Measurements from ENCODE around the gene ADSL.

Gene ADSL

DNA sequence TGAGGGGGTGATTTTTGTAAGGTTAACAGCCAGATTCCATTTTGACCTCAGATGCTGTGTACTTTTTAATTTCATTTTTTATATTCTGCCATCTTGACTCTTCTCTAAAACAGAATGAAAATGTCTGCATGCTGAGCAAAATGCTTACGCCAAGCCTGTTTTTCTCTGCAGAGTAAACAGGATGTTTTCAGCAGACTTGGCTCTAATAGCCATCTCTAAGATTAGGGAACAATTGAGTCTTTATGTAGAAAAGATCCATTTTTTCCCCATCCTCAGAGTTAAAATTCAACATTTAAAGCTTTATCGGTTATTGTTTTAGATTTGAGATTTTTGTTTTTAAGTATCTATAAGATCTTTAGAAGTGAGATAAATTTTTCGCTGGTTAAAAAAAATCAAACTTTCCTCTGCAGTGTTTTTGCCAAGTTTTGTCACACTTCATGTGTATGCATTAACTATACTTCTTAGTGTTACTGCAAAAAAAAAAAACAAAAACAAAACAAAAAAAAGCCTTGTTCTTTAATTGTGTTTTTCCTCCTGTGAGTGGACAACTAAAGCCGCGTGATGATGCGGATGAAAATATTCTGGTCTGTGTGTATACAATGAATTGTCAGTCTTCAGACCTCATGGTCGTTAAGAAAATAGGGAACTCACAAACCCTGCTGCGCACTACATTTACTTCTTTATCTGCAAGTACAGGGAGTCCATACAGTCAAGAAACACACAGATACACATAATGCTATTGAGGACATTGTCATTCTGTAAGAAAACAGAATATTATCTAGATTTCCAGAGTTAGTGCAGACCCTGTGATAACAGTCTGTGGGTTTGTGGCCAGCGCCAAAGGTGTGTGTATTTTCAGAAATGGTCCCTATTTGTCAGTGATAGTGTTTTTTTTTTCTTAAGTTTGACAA is 17.5 kb upstream of the ADSL start:
- no peak for DNase-seq (ENCODE audit: low spot score)

DNA sequence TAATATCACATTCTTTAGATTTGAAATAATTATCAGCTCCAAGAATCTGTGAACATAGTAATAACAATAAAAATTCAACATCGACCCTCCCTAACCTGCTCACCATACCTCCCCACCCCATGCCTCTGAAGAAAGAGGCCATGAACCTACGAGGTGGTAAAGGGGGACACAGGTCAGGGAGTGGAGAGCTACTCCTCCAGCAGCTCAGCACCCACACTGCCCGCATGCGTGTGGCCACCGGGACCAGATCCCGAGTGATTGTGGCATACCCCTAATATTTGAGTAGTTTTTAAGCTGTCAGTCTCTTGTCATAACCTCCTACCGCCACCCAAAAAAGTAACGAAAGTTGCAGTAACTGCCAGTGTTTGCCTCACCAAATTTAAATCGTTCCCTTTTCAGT is 16.8 kb upstream of the ADSL start:
- no peak for DNase-seq (ENCODE audit: low spot score)

DNA sequence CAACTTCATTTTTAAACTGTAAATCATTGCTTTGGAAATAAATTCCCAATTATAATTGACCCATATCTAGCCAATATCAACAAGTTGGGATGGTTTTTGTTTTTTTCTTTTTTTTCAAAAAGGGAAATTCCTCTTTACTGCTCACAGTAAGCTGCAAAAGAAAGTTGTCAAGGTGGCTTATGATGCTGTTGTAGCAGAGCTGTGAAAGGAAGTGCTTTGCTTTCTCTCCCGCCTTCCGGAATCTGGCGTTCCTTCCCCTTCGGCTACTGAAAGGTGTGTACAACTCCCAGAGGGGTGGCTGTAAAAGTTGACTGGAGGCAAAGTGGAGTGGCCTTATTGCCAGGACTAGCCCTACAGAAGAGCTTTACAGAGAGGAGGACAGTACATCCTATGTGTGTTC is 16.2 kb upstream of the ADSL start:
- no peak for DNase-seq (ENCODE audit: low spot score)

- no peak for DNase-seq (ENCODE audit: low spot score)
These were observed 15.7 kb upstream of the ADSL start for GRCh38 chr22:40330615-40331014.

DNA sequence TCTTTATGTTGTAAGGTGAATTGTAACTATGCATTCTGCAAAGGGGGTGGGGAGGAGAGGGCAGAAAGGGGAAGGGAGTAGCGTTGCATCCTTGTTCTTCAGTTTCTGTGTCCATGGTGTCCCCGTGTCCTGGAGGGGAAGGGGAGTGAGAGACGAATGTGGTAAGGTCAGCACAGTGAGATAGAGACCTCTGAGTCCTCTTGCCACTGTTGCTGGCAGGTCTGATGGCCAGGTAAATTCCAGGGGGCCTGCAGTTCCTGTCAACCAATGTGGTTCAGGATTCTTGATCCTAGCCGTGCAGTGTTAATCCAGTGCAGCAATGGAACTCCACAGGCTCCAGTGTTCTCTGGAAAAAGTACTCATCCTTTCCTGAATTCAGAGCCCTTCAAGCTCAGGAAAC is 14.6 kb upstream of the ADSL start:
- DNase-seq (ENCODE audit: low spot score): no peak

DNA sequence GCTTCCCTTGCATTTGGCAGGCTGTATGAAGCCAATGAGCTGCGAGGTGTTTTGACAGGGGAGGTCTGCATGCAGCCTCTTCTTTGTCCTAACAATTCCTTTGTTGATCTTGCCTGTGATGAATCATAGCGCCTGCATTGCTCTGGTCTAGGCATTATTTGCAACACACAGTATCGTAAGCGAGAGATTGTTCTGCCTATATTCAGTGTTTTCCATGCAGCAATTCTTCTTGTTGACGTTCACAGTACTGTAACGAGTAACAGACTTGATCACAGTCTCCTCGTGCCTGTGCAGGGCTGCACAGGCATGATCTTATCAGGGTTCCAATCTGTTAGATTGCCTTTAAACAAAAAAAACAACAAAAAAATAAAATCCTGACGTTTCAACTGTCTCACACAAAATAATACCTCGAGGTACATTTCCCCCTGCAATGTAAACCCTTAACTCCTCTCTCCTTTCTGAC is 13.9 kb upstream of the ADSL start:
- no peak for DNase-seq (ENCODE audit: low spot score)

DNA sequence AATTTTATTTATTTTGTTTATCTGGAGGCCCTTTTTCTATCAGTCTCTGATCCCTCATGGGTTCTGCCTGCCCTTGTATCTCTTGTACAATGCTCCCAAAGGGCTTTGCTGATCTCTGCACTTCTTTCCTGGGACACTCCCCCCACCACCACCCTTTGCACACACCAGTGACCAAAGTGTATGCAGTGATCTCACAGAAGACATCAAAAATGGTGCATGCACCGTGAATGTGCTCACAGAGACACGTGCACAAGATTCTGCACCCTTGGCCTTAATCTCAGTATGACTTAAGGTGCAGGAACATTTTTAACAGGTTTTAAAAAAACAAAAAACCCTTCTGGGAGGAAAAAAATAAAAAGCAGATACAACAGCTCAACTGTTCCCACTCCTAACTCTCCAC is 12.2 kb upstream of the ADSL start:
- no peak for DNase-seq (ENCODE audit: low spot score)

GRCh38 chr22:40334899-40335298 is 11.4 kb upstream of the ADSL start:
- DNase-seq (ENCODE audit: low spot score): no peak

GRCh38 chr22:40335358-40335757 is 10.9 kb upstream of the ADSL start:
- DNase-seq (ENCODE audit: low spot score): no peak

DNA sequence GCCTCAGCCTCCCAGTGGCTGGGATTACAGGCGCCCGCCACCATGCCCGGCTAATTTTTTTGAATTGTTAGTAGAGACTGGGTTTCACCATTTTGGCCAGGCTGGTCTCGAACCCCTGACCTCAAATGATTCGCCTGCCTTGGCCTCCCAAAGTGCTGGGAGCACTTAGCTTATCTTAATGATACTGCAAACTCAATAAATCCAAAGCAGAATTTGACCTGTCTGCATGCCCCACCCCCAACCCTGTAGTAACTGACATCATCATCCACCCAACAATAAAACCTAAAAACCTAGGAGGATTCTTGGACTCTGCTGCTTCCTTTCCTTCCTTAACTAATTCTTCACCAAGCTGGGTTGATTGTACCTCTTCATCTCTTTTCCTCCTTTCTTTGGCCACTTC is 6.3 kb upstream of the ADSL start:
- DNase-seq (ENCODE audit: low spot score): no peak

DNA sequence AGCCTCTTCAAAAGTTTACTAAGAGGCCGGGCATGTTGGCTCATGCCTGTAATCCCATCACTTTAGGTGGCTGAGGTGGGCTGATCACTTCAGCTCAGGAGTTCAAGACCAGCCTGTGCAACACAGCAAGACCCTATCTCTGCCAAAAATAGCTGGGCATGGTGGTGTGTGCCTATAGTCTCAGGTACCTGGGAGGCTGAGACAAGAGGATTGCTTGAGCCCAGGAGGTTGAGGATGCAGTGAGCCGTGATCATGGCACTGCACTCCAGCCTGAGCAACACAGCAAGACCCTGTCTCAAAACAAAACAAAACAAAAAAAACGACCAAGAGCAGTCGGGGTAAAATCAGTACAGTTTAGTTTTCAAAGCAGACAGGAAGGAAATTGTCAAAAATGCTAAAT is 4.7 kb upstream of the ADSL start:
- no peak for DNase-seq (ENCODE audit: low spot score)

- DNase-seq (ENCODE audit: low spot score): no peak
These were observed 3.8 kb upstream of the ADSL start for GRCh38 chr22:40342521-40342920.

GRCh38 chr22:40345271-40345670 is 1.0 kb upstream of the ADSL start:
- DNase-seq (ENCODE audit: low spot score): no peak

GRCh38 chr22:40345815-40346184 is 500 bp upstream of the ADSL start:
- no peak for DNase-seq (ENCODE audit: low spot score)

GRCh38 chr22:40347300-40347699 is 1.0 kb downstream of the ADSL start:
- no peak for DNase-seq (ENCODE audit: low spot score)

DNA sequence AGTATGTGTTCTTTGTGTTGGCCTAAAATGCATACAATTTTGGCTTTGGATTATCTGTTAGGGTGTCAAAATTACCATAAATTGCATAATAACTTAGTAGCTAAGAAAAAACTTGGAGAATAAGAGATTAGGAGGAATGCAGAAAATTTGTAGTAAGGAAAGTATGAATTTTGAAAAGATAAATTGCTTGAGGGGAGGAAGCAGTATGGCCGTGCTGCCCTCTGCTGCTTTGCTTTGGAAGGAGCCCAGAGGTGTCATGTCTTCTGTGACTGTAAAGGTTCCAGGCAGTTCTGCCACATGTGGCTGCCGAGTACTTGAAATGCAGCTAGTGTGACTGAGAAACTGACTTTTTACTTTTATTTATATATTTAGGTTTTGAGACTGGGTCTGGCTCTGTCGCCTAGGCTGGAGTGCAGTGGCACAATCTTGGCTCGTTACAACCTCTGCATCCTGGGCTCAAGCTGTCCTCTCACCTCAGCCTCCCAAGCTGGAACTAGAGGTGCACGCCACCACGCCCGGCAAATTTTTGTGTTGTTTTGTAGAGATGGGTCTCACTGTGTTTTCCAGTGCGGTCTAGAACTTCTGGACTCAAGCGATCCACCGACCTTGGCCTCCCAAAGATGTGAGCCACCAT is 1.8 kb downstream of the ADSL start:
- DNase-seq (ENCODE audit: low spot score): no peak

DNA sequence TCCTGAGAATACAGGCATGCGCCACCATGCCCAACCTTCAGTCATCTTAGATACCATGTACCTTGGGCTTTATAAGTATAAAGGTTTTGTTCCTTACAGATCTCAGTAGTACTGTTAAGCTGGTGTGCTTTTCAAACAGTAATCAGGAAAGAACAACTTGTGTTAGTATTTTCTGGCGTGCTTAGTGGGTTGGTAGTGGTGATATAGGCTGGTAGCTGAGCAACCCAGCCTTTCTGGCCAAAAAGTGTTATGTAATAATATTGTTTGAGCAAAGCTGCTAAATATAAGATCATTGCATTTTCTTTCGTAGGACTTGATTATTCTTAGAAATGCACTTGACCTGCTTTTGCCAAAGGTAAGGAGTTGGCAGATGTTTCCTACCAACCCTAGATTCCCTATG is 6.5 kb downstream of the ADSL start:
- DNase-seq (ENCODE audit: low spot score): no peak

DNA sequence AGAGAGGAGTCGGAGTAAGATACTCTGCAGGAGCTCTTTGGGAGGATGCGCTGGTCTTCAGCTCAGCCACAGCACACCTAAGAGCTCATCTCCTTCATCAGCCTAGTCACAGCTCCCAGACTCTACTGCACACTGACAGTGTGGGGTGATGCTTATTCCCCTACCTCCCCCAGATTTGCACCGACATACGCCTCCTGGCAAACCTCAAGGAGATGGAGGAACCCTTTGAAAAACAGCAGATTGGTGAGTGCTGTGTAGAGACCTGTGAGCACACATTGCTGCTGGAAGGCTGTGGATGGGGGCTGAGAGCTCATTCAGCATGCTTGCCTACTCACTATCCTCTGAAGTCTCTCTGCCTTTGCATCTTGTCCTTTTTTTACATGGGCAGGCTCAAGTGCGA is 14.8 kb downstream of the ADSL start:
- DNase-seq (ENCODE audit: low spot score): peak; percentile 64

DNA sequence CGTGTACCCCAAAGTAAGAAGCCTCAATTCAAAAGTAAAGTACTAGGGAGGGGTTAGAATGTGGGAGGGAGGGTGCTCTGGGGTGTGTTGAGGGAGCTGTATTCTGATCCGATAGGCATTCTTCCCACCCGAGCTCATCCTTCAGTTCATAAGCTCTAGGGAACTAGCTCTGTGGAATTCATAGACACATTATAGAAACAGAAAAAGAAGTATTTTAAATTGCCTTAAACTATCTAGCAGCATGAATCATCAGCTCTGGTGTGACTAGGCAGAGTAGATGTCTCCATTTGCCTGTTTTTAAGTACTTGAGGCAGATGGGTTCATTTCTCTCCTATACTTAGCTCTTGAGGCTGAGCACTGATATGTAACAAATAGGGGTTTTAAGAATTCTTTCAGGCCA is 16.8 kb downstream of the ADSL start:
- DNase-seq (ENCODE audit: low spot score): peak; percentile 64

DNA sequence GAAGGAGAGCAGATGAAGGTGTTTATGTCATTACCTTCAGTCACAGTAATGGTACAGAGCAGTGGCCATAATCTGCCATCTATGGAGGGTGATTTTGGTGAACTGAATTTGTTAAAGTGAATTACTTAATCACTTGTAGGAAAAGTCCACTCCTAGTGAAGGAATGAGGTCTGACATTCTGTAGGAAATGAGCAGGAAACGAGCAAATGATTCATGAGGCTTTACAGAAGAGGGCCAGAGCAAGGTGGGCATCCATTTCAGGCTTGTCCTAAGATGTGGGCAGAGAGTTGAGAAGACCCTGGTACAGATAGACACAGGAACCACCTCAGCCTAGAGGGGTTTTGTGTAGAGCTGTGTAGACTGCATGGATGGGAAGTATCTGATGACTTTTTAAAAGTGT is 18.1 kb downstream of the ADSL start:
- DNase-seq (ENCODE audit: low spot score): no peak

DNA sequence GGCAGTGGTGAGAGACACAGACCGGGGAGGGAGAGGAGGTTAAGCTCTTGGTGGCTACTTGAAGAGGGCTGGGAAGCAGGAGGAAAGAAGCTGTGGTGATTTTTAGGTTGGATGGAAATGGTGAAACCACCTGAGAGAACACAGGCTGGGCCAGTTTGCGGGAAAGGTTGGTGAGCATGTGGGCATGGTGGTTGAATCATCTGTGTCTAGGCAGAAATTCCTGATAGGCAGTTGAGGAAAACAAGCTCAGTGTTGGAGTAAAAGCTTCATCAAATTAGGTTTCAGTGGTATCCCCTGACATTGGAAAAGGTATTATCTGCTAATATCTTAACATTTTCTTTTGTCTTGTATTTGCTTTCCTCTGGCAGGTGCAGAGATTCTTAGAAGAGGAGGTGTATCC is 19.8 kb downstream of the ADSL start:
- DNase-seq (ENCODE audit: low spot score): no peak

GRCh38 chr22:40367342-40367741 is 21.0 kb downstream of the ADSL start:
- no peak for DNase-seq (ENCODE audit: low spot score)

DNA sequence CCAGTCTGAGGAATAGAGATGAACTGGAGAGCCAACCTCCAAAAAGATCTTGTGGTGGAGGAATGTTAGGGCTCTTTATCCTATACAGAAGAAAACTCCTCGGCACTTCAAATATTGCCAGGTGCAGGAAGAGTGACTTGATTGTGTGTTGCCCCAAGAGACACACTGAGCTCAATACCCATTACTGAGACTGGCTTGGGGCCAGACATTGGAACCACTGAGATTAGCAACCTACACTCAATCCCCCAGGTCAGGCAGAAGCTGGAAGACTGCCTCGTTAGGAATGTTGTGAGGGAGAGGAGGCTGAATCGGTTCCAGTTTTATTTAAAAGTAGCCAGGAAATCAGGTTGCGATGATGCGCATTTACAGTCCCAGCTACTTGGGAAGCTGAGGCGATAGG is 21.7 kb downstream of the ADSL start:
- no peak for DNase-seq (ENCODE audit: low spot score)

- DNase-seq (ENCODE audit: low spot score): no peak
These were observed 22.5 kb downstream of the ADSL start for GRCh38 chr22:40368836-40369235.

Data from putamen (tissue), 1 donor.